DMS 273 (cell line): ENCODE results near the gene HPSE.
"Not testable (repeated sequence)": the region's sequence is repeated elsewhere in the genome, so short reads cannot be mapped to it uniquely, and the experiment has no call there.

Source experiments
- DNase-seq: peaks from one replicate; lab custom pipeline; 2025; ENCODE audit not compliant: unreplicated experiment; lab: John Stamatoyannopoulos, UW

The HPSE gene

GRCh38 chr4:83335701-83336100 lies 1.1 kb upstream of the HPSE start:
- DNase-seq: peak; percentile 22

DNA sequence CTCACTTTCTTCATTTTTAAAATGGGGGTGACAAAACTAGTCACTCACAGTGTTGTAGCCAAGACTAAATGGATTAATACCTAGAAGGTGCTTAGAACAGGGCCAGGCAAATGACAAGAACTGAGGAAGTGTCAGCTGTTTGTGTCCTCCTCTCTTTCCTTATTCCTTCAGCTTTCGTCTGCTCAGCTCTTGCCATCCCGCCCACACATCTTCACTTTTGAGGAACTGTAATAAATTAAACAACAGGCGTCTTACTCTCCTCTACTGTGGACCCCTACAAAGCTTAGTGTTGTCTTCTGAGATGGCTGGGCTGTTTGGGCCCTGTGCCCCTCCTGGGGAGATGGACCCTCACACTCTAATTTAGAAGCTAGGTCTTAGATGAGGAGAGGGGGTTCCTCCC lies 2.7 kb downstream of the HPSE start:
- DNase-seq: no peak

GRCh38 chr4:83329521-83330110 lies 5.0 kb downstream of the HPSE start:
- DNase-seq: no peak

DNA sequence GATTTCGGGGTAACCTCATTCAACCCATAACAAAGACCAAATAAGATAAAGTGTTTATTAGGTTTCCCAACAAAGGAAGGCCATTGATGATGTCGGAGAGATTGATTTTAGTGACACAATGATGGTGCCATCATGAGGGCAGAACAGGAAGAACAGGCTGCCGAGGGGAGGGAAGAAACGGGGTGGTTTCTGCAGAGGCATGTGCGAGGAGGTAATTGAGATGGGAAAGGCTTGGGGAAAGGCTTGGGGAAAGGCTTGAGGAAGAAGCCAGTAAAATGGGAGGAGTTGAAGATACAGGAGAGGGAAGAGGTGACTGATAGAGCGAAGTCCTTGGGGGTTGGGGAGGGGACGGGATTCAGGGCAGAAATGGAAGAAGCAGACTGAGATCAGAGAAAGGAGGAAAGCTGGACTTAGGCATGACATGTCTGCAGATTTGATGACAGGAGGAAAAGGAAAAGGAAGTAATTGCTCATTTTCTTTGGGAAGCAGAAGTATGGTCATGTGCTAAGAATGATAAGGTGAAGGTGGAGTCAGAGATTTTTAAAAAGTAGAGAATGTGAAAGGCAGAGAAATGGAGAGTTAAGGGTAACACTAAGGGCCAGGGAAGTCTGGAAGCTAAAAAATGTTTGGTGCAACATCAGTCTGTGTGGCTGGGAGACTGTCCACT lies 6.0 kb downstream of the HPSE start:
- DNase-seq: no peak

DNA sequence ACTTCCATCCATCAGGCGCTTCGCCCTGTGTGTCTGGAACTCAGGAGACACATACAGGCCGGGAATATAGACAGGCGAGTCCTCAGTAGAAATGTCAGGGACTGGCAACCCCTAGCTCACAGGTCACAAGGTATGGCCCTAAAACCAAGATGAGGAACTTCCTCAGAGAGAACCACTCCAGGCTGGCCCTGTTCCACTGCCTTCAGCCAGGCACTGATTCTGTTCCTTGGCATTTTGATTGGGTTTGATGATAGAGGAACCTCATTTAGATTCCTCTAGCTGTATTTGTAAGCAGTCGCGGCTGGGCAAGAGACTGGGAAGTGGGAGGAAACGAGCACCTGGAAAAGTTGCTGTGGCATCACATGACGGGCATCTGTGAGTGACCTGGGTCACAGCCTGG lies 8.1 kb downstream of the HPSE start:
- no peak for DNase-seq

GRCh38 chr4:83325306-83325705 lies 9.3 kb downstream of the HPSE start:
- DNase-seq: not testable (repeated sequence)

- no peak for DNase-seq
Measured at GRCh38 chr4:83323136-83323535, 11.5 kb downstream of the HPSE start.

DNA sequence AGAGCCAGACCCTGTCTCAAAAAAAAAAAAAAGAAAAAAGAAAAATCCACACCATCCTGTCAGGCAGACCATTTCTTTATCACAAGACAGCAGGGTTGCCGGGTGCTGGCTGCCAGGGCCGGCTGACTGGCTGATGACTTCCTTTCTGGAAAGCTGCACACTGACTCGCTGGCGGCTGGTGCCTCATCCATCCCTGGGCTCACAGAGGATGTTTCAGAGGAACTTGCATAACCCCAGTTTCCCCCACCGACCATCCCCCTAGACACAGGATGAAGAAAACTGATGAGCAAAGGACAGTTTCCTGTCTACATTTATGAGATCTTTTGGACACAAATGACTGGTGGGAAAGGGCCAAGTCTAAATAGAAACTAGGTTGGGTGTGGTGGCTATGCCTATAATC lies 14.1 kb downstream of the HPSE start:
- DNase-seq: no peak

GRCh38 chr4:83318666-83319065 lies 16.0 kb downstream of the HPSE start:
- DNase-seq: no peak

DNA sequence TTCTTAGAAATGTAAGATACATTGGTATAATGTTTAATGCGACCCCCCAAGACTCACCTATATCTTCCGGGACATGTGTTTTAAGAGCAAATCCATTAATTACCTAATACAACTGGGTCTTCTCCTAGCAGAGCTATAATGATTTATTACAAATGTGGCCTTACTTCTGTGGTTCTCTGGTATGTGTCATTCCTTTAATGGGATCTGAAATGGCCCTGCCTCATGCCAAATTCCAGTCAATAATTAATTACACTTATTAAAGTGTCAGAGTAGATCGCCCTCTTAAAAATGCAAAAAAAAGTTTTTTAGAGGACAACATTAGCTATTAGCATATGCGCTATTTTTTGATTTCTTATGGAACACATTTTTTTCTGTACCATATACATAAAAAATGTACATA lies 17.0 kb downstream of the HPSE start:
- no peak for DNase-seq

GRCh38 chr4:83316459-83317165 lies 18.0 kb downstream of the HPSE start:
- DNase-seq: no peak

GRCh38 chr4:83315341-83315870 lies 19.2 kb downstream of the HPSE start:
- no peak for DNase-seq

DNA sequence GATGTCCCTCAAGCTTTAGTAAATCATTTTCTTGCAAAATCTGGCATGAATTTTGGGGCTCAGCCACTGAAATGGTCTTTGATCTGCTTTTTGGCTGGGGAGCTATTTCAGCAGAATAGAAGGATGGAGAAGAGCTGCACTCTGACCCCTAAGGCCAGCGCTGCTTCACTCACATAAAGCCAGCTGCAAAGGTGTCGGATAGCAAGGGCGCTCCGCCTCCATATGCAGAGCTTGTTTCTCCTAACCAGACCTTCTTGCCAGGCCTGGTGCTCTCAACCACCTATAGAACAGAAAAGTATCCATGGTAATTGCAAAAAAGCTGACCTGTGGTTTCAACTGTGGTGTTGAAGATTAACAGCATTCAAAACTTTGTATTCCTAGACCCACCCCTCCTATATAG lies 26.0 kb downstream of the HPSE start:
- no peak for DNase-seq

DNA sequence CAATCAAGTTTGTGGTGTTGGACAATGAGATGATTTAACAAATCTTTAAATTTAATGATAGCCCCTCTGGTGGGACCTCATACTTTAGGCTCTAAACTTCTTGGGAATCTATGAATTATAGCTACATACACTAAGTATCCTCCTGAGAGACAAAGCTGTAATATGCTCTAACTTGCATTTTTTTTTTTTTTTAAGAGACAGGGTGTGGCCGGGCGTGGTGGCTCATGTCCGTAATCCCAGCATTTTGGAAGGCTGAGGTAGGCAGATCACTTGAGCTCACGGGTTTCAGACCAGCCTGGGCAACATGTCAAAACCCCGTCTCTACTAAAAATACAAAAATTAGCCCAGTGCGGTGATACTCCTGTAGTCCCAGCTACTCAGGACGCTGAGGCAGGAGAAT lies 26.7 kb downstream of the HPSE start:
- no peak for DNase-seq

DNA sequence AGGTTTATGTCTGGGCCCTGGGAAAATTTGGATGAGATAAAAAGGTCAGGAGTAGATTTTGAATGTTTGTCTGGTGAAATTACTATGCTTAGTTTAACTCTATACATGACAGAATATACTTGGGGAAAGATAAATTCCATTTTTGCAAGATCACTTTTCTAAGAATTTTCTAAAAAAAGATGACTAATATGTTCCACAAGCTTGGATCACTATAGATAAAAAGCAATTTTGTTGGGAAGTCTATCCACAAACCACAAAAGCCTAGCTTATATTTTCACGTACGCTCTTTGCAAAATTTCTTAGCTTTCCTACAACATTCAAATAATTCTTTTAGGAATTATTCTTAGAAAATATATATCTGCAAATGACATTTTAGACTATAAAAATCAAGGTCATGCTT lies 29.5 kb downstream of the HPSE start:
- no peak for DNase-seq

- DNase-seq: no peak
Measured at GRCh38 chr4:83297548-83298260, 36.9 kb downstream of the HPSE start.

- no peak for DNase-seq
Measured at GRCh38 chr4:83293305-83294046, 41.2 kb downstream of the HPSE start.

DNA sequence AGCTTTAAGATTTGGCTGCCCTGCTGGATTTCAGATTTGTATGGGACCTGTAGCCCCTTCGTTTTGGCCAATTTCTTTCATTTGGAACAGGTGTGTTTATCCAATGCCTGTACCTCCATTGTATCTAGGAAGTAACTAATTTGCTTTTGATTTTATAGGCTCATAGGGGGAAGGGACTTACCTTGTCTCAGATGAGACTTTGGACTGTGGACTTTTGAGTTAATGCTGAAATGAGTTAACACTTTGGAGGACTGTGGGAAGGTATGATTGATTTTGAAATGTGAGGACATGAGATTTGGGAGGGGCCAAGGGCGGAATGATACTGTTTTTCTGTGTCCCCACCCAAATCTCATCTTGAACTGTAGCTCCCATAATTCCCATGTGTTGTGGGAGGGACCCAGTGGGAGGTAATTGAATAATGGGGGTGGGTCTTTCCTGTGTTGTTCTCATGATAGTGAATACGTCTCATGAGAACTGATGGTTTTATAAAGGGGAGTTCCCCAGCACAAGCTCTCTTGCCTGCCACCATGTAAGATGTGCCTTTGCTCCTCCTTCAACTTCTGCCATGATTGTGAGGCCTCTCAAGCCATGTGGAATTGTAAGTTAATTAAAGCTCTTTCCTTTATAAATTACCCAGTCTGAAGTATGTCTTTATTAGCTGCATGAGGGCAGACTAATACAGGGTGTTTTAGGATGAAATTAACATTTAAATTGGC lies 44.4 kb downstream of the HPSE start:
- DNase-seq: not testable (repeated sequence)

DNA sequence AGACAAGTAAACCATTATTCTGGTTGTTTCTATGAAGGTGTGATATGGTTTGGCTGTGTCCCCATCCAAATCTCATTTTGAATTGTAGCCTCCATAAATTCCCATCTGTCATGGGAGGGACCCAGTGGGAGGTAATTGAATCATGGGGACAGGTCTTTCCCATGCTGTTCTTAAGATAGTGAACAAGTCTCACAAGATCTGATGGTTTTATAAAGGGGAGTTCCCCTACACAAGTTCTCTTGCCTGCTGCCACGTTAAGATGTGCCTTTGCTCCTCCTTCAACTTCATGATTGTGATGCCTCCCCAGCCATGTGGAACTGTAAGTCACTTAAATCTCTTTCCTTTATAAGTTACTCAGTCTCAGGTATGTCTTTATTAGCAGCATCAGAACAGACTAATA lies 46.3 kb downstream of the HPSE start:
- DNase-seq: not testable (repeated sequence)

- peak; percentile 51 for DNase-seq
Measured at GRCh38 chr4:83285055-83285407, 49.6 kb downstream of the HPSE start.
